Measurements from ENCODE around the gene ZNF664. TPM values are rescaled to one million over a fixed set of nuclear protein-coding genes. Genes with fewer than 3 reads are reported as not detected.

The ZNF664 gene
- total RNA-seq, 1 experiment from 2014 or later: 60.3 TPM

DNA sequence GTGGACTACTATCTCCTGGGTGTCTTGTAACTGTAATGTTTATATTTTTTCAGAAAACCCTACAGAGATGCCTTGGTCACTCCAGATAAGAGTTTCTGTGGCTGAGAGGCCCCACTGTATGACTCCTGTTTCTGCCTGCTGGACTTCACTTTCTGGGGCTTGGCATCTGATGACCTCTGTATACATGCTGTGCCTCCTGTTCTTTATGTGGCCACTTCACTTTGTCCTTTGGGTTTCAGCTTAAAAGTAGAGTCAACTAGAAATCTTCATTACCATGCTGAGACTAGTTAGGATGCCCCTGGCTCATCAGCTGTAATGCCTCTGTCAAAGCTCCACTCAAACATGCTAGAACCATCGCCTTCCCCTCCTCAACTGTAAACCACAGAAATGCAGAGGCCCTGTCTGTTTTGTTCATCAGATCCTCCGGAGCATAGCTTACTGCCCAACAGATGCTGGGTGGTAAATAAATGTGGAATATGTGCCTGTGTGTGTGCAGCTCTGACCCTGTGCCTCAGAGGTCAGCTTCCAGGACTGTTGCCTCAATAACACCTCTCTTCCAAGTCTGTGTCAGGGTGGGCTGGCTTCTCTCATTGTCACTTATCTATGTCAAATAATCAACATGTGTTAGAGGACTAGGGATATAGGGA, 25.5 kb downstream of the ZNF664 start:
- DNase-seq: no peak
- H3K4me3 ChIP-seq (ENCODE audit: insufficient read depth, low read depth, low read length): no peak overlapping the region
- no peaks in the 10 kb centered on the region for H3K36me3 ChIP-seq (replicated peaks; ENCODE audit: control insufficient read depth, insufficient read depth, low read length)
- no peaks in the 10 kb centered on the region for H3K27me3 ChIP-seq (ENCODE audit: control insufficient read depth, insufficient read depth, low read length)

DNA sequence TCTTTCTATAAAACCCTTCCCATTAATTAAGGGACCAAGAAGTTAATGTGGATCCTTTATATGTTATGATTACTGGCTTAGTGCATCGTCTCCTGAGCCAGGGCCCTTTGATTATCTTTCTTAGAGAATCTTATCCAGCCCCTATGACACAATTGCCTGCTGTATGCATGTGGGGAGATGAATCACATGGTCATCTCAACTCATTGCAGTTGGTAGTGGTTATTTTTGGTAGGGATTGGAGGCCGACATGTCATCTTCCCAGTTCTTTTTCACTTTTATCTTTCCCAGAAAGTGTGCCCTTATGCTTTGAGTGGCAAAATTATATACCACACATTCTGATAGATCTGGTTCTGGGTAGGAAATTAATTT, 26.0 kb downstream of the ZNF664 start:
- Histone ChIP-seq H3K4me3 (ENCODE audit: insufficient read depth, low read depth, low read length) (no peak overlapping the region), H3K36me3 (replicated peaks; ENCODE audit: control insufficient read depth, insufficient read depth, low read length) (no peaks in the 10 kb centered on the region), H3K27me3 (ENCODE audit: control insufficient read depth, insufficient read depth, low read length) (no peaks in the 10 kb centered on the region)
- no peak for DNase-seq

DNA sequence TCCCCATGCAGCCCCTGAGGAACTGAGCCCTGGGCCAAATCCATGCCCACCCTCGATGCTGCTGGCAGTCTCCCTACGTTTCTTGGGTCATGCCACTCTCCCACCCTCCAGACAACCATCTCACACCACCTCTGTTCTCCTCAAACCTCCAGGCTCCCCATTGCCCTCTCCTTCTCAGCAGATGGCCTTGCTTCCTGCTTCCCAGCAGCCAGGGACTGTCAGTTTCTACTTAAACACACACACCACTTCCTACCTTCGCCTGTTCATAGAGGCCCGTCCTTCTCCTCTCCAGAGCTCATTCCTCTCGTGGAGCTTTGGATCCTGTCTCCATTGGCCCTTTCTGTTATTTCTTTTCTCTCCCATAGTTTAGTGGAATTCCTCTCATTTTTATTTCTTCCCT, 27.1 kb downstream of the ZNF664 start:
- Histone ChIP-seq H3K27me3 (ENCODE audit: control insufficient read depth, insufficient read depth, low read length) (no peaks in the 10 kb centered on the region), H3K36me3 (replicated peaks; ENCODE audit: control insufficient read depth, insufficient read depth, low read length) (no peaks in the 10 kb centered on the region; the same call in 1 of the 2 replicates), H3K4me3 (ENCODE audit: insufficient read depth, low read depth, low read length) (no peak overlapping the region)
- no peak for DNase-seq

DNA sequence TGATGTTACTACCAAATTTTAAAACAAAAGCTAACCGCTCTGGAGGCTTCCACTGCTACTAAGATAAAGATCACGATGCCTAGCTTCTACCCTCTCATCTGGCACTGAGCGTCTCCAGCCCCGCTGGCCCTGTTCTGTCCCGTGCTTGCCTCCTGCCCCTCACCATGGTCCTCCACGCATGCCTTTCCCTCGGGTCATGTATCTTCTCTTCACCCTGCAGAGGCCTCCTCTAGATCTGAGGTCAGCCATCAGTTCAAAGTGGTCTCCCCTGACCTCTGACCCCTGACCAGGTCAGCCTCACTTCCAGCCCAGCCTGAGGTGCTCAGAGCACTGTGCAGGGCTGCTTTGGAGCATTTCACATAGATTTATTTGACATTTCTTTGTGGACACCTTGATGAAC, 28.3 kb downstream of the ZNF664 start:
- DNase-seq: no peak
- H3K36me3 ChIP-seq (replicated peaks; ENCODE audit: control insufficient read depth, insufficient read depth, low read length): peaks cover 2% of the 10 kb centered on the region; the same call in 1 of the 2 replicates
- H3K4me3 ChIP-seq (ENCODE audit: insufficient read depth, low read depth, low read length): no peak overlapping the region
- no peaks in the 10 kb centered on the region for H3K27me3 ChIP-seq (ENCODE audit: control insufficient read depth, insufficient read depth, low read length)

DNA sequence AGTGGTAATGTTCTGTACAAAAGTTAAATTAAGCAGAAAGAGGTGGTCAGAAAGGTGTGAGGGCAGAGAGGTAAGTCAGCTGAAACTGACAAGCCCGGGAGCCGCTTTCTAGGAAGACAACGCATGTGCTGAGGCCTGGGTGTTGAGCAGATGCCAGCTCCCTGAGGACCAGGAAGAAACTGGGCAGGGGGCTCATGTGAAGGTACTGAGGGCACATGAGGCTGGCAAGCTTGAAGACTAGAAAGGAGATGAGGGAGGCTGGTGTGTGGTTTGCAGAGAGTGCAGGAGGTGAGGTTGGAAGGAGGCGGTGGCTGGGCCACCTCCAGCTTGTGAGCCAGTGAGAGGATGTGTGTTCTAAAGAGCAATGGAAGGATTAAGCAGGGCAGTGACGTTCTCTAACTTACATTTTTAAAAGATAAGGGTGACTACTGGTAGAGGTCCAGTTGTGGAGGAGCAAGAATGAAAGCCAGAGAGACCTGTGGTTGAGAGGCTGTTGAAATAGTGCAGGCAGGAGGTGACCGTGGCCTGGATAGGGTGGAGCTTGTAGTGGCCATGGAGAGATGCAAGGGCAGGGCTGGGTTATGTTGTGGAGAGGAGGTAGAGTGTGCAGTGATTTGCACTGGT, 29.1 kb downstream of the ZNF664 start:
- Histone ChIP-seq H3K4me3 (ENCODE audit: insufficient read depth, low read depth, low read length) (no peak overlapping the region), H3K27me3 (ENCODE audit: control insufficient read depth, insufficient read depth, low read length) (no peaks in the 10 kb centered on the region), H3K36me3 (replicated peaks; ENCODE audit: control insufficient read depth, insufficient read depth, low read length) (peaks cover 2% of the 10 kb centered on the region; the same call in 1 of the 2 replicates)
- no peak for DNase-seq

DNA sequence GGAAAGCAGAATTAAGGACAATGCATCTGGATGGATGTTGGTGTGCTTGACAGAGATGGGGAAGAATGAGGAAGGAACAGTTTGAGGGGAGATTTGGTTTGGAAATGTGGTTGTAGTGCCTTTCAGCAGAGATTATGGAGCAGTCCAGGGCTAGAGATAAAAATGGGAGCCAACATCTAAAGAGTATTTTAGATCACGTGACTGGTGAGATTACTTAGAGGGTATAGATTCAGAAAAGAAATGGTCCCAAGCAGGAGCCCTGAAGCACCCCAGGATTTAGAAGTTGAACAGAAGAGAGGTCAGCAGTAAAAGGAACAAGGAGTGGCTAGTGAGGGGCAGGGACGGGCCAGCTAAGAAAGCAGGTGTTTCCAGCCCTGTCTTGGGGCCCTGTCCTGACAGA, 29.6 kb downstream of the ZNF664 start:
- Histone ChIP-seq H3K36me3 (replicated peaks; ENCODE audit: control insufficient read depth, insufficient read depth, low read length) (peaks cover 2% of the 10 kb centered on the region; the same call in 1 of the 2 replicates), H3K4me3 (ENCODE audit: insufficient read depth, low read depth, low read length) (no peak overlapping the region), H3K27me3 (ENCODE audit: control insufficient read depth, insufficient read depth, low read length) (no peaks in the 10 kb centered on the region)
- no peak for DNase-seq

DNA sequence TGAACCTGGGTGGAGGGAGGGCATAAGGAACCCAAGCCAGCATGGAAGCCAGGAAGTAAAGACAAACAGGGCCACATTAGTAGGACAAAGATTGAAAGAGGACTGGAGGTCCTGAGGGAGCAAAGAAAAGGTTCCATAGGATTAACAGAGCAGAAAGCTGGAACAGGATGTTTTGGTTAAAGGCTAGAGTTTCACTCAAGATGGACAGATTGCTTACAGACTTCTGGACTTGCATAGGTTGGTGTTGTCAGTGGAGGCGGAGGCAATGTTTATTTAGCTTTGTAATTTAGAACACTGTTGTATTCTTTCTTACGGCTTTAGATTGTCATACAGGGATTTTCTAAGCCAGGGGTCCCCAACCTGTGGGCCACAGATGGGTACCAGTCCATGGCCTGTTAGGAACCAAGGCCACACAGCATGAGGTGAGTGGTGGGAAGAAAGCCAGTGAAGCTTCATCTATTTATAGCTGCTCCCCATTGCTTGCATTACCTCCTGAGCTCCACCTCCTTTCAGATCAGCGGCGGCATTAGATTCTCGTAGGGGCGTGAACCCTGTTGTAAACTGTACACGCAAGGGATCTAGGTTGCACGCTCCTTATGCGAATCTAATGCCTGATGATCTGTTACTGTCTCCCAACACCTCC, 31.3 kb downstream of the ZNF664 start:
- H3K4me3 ChIP-seq (ENCODE audit: insufficient read depth, low read depth, low read length): no peak overlapping the region
- no peak for DNase-seq
- peaks cover 2% of the 10 kb centered on the region; the same call in 1 of the 2 replicates for H3K36me3 ChIP-seq (replicated peaks; ENCODE audit: control insufficient read depth, insufficient read depth, low read length)
- H3K27me3 ChIP-seq (ENCODE audit: control insufficient read depth, insufficient read depth, low read length): no peaks in the 10 kb centered on the region

DNA sequence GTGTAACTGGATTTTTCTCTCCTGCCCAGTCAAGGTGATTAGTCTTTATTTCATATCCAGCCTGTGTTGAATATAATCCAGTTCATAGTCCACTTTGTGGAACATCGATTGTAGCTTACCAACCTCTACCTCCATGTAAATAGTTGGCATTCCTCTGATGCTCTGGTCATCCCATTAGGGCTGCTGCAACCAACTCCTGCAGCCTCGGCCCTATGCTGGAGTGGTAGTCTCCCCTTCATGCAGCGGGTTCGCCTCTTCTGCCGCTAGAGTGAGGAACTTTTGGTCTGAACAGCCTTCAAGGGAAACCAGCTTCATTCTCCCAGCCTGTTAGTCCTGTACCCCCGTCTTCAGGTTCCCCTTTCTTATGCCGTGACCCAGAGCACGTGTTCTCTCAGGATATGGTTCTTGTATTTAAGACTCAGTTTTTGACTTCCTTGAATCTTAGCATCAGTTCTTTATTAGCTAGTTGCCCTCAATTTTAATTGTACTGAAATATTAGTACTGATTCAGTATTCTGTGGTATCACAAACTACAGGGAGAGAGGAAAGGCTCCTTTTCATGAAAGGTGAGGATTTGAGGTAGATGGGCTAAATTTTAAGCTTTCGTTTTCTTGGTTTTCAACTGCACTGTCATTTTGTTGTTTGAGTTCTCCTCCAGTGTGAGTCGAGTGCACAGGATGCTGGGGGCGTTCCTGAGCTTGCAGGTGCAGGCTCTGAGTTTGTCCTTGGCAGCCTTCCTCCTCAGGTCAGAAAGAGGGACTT, 33.2 kb downstream of the ZNF664 start:
- Histone ChIP-seq H3K27me3 (ENCODE audit: control insufficient read depth, insufficient read depth, low read length) (no peaks in the 10 kb centered on the region), H3K36me3 (replicated peaks; ENCODE audit: control insufficient read depth, insufficient read depth, low read length) (peaks cover 2% of the 10 kb centered on the region; the same call in 1 of the 2 replicates), H3K4me3 (ENCODE audit: insufficient read depth, low read depth, low read length) (no peak overlapping the region)
- DNase-seq: no peak

DNA sequence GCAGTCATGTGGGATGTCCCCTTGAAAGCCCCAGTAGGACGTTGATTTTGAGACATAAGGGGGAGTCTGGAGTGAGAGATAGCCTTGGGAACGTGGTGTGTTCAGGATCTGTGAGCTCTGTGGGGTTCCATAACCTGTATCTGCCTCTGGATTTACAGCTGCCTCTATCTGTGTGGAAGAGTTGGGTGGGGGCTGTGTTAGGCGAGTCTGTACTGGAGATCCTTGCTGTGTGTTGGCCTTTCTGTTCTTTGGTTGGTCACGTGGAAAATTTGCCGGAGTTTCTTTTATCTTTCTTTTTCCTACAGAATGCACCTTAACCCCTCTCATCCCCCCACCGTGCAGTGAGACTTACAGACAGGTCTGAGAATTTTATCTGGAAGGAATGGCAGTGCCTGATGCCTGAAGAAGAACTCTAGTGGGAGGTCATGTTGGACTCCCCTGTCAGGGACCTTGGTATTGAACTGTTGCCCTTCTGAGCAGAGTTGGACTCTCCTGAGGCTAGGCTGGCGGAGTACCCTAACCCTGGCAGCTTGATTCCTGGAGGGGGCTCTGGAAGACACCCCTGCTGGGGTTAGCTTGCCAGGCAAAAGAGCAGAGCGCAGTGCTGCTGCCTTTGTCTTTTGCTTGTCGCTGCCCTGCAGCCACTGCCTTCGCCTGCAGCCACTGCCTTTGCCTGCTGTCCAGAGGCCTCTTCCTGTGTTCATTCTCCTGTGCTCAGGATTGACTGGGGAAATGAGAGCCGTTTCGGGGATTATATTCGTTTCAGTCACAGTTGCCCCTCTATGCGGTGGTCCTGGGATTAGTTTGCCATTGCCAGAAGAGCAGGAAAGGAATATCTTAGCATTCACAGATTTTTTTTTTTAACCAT, 34.1 kb downstream of the ZNF664 start:
- no peak for DNase-seq
- Histone ChIP-seq H3K4me3 (ENCODE audit: insufficient read depth, low read depth, low read length) (no peak overlapping the region), H3K27me3 (ENCODE audit: control insufficient read depth, insufficient read depth, low read length) (no peaks in the 10 kb centered on the region), H3K36me3 (replicated peaks; ENCODE audit: control insufficient read depth, insufficient read depth, low read length) (peaks cover 2% of the 10 kb centered on the region; the same call in 1 of the 2 replicates)

DNA sequence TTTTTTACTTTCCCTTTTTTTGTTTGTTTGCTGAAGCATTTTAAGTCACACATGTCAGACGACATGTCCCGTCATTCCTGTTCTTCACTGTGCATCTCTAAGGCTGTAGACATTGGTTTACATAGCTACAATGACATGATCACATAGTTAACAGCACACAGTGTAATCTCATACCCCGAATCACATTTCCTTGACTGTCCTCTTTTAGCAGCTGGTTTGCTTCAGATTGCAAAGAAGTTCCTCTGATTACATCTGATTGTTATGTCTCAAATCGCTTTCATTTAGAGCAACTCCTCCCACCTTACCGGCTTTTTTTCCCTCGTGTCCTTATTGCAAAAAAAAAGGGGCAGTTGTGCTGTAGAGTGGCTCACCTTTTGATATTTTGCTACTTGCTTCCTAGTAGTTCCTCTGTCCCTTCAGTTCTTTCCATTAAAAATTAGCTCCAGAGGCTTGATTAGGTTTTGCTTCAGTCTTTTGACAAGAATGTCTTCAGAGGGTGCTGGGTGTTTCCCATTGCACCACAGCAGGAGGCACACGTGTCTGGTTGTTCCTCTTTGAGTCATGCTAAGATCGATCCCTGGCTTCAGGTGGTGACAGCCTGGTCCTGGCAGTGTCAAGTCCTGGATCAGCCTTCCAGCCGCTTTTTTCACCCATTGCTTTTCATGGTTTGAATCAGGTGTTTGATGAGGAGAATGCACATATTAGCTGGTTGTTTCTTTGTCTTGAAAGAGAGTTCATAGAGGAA, 35.0 kb downstream of the ZNF664 start:
- Histone ChIP-seq H3K4me3 (ENCODE audit: insufficient read depth, low read depth, low read length) (no peak overlapping the region), H3K36me3 (replicated peaks; ENCODE audit: control insufficient read depth, insufficient read depth, low read length) (peaks cover 5% of the 10 kb centered on the region), H3K27me3 (ENCODE audit: control insufficient read depth, insufficient read depth, low read length) (no peaks in the 10 kb centered on the region)
- DNase-seq: no peak

DNA sequence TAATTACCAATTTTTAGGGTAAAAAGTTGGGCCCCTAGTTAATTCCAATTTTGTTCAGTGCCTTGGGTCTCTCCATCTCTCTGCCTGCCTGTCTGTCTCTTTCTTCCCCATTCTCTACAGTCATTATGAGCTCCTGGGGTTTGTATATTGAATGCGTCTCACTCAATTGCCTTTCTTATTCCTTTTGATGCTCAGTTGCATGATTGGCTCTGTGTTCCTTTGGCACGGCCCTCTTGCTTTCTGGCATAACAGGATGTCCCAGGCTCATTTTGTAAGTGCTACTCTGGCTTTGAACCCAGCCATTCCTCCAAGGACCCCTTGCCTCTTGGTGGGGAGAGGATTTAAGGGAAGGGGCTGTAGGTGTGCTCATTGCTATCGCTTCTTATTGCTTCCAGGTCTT, 35.6 kb downstream of the ZNF664 start:
- Histone ChIP-seq H3K36me3 (replicated peaks; ENCODE audit: control insufficient read depth, insufficient read depth, low read length) (peaks cover 5% of the 10 kb centered on the region), H3K4me3 (ENCODE audit: insufficient read depth, low read depth, low read length) (no peak overlapping the region), H3K27me3 (ENCODE audit: control insufficient read depth, insufficient read depth, low read length) (no peaks in the 10 kb centered on the region)
- no peak for DNase-seq

DNA sequence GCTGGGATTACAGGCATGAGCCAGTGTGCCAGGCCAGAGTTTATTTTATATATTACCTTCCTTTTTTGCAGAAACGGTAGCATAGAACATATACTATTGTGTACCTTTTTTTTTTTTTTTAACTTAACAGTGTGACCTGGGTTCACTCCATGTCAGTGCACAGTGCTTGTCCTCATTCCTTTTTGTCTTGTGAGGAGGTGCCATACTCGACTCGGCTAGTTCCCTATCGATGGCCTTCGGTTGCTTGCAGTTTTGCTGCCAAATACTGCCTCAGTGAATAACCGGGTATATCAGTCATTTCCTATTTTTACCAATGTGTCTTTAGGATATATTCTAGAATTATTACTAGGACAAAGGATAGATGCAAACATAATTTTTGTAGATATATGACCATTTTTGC, 36.8 kb downstream of the ZNF664 start:
- DNase-seq: no peak
- peaks cover 5% of the 10 kb centered on the region for H3K36me3 ChIP-seq (replicated peaks; ENCODE audit: control insufficient read depth, insufficient read depth, low read length)
- no peak overlapping the region for H3K4me3 ChIP-seq (ENCODE audit: insufficient read depth, low read depth, low read length)
- H3K27me3 ChIP-seq (ENCODE audit: control insufficient read depth, insufficient read depth, low read length): no peaks in the 10 kb centered on the region

DNA sequence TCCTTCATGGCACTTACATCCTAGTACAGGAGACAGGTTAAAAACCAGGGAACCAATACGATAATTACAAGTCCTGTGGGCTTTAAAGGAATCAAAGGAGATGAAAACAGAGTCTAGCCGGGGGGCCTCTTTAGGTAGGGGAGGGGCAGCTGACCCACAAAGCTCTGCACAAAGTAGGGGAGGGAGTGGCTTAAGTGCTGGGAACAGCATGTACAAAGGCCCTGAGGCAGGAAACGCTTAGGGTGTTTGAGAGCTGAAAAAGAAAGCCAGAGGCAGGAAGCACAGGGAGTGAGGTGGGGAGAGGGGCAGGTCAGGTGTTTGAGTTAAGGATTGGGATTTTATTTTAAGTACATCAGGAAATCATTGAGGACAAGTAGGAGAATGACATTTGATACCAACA, 37.7 kb downstream of the ZNF664 start:
- peaks cover 4% of the 10 kb centered on the region for H3K36me3 ChIP-seq (replicated peaks; ENCODE audit: control insufficient read depth, insufficient read depth, low read length)
- no peak overlapping the region for H3K4me3 ChIP-seq (ENCODE audit: insufficient read depth, low read depth, low read length)
- no peak for DNase-seq
- H3K27me3 ChIP-seq (ENCODE audit: control insufficient read depth, insufficient read depth, low read length): no peaks in the 10 kb centered on the region
